OCI-LY7 (cell line): ENCODE results near the gene BSDC1.

Source experiments
- EZH2phosphoT487 ChIP-seq: fragments of 200-600 bp; sonication (generic); IDR thresholded peaks from 2 replicates; pipeline ENCODE4 v1.6.1; 2018; ENCODE audit warnings: low read depth, borderline replicate concordance, mild to moderate bottlenecking, mixed run types, antibody characterized with exemption, low read length, moderate library complexity, mixed read lengths
- TF ChIP-seq, protein P1 (sequence below): fragments of 200-600 bp; sonication (generic); conservative IDR thresholded peaks from 2 replicates; pipeline ENCODE4 v1.5.1; 2014; ENCODE audit warnings: mild to moderate bottlenecking, antibody characterized with exemption, low read length, moderate library complexity, mixed read lengths

DNA sequence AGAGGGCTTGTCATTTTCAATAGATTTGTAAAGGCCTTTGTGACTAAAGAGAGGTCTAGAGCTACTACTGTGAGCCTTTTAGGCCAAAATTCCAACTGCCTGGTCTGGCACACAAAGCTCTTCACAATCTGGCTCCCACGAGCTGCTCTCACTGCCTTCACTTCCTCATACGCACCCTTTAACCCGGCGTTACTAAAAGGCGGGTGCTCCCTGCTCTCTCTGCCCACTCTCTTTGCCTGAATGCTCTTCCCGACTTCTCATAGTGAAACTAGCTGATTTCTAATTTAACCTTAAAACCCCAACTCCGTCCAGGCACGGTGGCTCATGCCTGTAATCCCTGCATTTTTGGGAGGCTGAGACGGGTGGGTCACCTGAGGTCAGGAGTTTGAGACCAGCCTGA, 14.2 kb downstream of the BSDC1 start:
- TF ChIP-seq, protein P1, sequence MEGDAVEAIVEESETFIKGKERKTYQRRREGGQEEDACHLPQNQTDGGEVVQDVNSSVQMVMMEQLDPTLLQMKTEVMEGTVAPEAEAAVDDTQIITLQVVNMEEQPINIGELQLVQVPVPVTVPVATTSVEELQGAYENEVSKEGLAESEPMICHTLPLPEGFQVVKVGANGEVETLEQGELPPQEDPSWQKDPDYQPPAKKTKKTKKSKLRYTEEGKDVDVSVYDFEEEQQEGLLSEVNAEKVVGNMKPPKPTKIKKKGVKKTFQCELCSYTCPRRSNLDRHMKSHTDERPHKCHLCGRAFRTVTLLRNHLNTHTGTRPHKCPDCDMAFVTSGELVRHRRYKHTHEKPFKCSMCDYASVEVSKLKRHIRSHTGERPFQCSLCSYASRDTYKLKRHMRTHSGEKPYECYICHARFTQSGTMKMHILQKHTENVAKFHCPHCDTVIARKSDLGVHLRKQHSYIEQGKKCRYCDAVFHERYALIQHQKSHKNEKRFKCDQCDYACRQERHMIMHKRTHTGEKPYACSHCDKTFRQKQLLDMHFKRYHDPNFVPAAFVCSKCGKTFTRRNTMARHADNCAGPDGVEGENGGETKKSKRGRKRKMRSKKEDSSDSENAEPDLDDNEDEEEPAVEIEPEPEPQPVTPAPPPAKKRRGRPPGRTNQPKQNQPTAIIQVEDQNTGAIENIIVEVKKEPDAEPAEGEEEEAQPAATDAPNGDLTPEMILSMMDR, result no peak
- TF ChIP-seq EZH2phosphoT487, result no peak
